ENCODE measurements around the gene PSMD11.
"Not testable (repeated sequence)": the region's sequence is repeated elsewhere in the genome, so short reads cannot be mapped to it uniquely, and the experiment has no call there.

PSMD11 gene

GRCh38 chr17:32445971-32446370 is 1.7 kb downstream of the PSMD11 start:
- peaks cover 3% of the 10 kb centered on the region for H3K27me3 ChIP-seq (ENCODE audit: insufficient read depth, low read length, poor library complexity)
- no peaks in the 10 kb centered on the region for H3K9me3 ChIP-seq (ENCODE audit: insufficient read depth, low read length, severe bottlenecking)
- peak overlapping the region; percentile 60; the same call in 1 of the 2 replicates for H3K27ac ChIP-seq (ENCODE audit: low read length)
- peak overlapping the region; percentile 92 for H3K4me2 ChIP-seq (ENCODE audit: insufficient read depth, low read length)
- H4K20me1 ChIP-seq (ENCODE audit: insufficient read depth, low read length), result peaks cover 24% of the 10 kb centered on the region; the same call in 1 of the 2 replicates
- peaks cover 68% of the 10 kb centered on the region for H3K79me2 ChIP-seq (ENCODE audit: insufficient read depth, low read length)
- H3K4me3 ChIP-seq (ENCODE audit: low read depth in 1 of 2, low read length in 2 of 2), result peak overlapping the region; percentile 40 to 70; a peak in 3 of 4 replicates
- no peak for DNase-seq
- H3K36me3 ChIP-seq (ENCODE audit: insufficient read depth, low read length), result peaks cover 56% of the 10 kb centered on the region
- peak overlapping the region; percentile 84 for H3K9ac ChIP-seq (ENCODE audit: low read depth, low read length)
- H2AFZ ChIP-seq (ENCODE audit: low read depth, low read length), result no peak overlapping the region
- no peak for ATAC-seq (ENCODE audit: insufficient read depth, low read depth)
- H3K4me1 ChIP-seq (ENCODE audit: insufficient read depth, low read length), result peaks cover 32% of the 10 kb centered on the region
- TF ChIP-seq EZH2 (IDR thresholded peaks at IDR 0.05; ENCODE audit: borderline replicate concordance, low read depth, low read length, severe bottlenecking), result no peak
- TF ChIP-seq CTCF (IDR thresholded peaks at IDR 0.05; ENCODE audit: borderline replicate concordance, extremely low read depth, low read length, poor library complexity, severe bottlenecking), result no peak

DNA sequence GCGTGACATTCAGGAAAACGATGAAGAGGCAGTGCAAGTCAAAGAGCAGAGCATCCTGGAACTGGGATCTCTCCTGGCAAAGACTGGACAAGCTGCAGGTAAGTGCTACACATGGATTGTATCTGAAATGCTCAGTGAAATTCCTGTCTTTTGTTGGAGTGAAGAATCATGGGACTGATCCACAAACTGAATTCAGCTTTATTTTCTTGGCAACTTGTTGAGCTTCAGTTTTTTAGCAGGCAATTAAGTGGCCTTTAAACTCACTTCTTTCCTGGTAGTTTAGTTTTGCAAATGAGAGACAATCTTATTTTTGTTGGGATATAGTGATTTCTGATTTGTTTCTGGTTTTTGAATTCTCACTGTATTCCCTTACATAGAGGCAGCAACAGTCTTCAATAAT is 2.6 kb downstream of the PSMD11 start:
- Histone ChIP-seq H3K36me3 (ENCODE audit: insufficient read depth, low read length) (peaks cover 66% of the 10 kb centered on the region), H4K20me1 (ENCODE audit: insufficient read depth, low read length) (peaks cover 32% of the 10 kb centered on the region; the same call in 1 of the 2 replicates), H3K79me2 (ENCODE audit: insufficient read depth, low read length) (peaks cover 78% of the 10 kb centered on the region), H3K4me2 (ENCODE audit: insufficient read depth, low read length) (peak overlapping the region; percentile 92; the same call in 1 of the 2 replicates), H3K27ac (ENCODE audit: low read length) (no peak overlapping the region), H3K4me1 (ENCODE audit: insufficient read depth, low read length) (peaks cover 32% of the 10 kb centered on the region), H3K9ac (ENCODE audit: low read depth, low read length) (peak overlapping the region; percentile 18), H3K27me3 (ENCODE audit: insufficient read depth, low read length, poor library complexity) (peaks cover under 1% of the 10 kb centered on the region), H2AFZ (ENCODE audit: low read depth, low read length) (no peak overlapping the region), H3K4me3 (ENCODE audit: low read depth in 1 of 2, low read length in 2 of 2) (0 out of 4 replicates have a peak overlapping the region, but pooled peaks of 1 of the 2 experiments have one; percentile 20), H3K9me3 (ENCODE audit: insufficient read depth, low read length, severe bottlenecking) (no peaks in the 10 kb centered on the region)
- TF ChIP-seq CTCF (IDR thresholded peaks at IDR 0.05; ENCODE audit: borderline replicate concordance, extremely low read depth, low read length, poor library complexity, severe bottlenecking) (no peak), EZH2 (IDR thresholded peaks at IDR 0.05; ENCODE audit: borderline replicate concordance, low read depth, low read length, severe bottlenecking) (no peak)
- ATAC-seq (ENCODE audit: insufficient read depth, low read depth) (no peak), DNase-seq (no peak)

DNA sequence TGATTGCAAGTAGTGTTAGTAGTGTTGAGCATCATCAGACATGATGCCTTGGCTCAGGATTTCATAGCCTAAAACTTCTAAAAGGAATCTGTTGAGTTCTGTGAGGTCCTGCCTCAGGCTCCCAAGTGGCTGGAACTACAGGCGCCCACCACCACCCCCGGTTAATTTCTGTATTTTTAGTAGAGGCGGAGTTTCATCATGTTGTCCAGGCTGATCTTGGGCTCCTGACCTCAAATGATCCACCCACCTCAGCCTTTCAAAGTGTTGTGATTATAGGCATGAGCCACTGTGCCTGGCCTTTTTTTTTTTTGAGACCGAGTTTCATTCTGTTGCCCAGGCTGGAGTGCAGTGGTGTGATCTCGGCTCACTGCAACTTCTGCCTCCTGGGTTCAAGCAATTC is 5.7 kb downstream of the PSMD11 start:
- peaks cover 95% of the 10 kb centered on the region for H3K36me3 ChIP-seq (ENCODE audit: insufficient read depth, low read length)
- no peak overlapping the region for H3K4me3 ChIP-seq (ENCODE audit: low read depth in 1 of 2, low read length in 2 of 2)
- H3K9ac ChIP-seq (ENCODE audit: low read depth, low read length), result no peak overlapping the region
- DNase-seq (no peak), ATAC-seq (ENCODE audit: insufficient read depth, low read depth) (no peak)
- no peaks in the 10 kb centered on the region for H3K9me3 ChIP-seq (ENCODE audit: insufficient read depth, low read length, severe bottlenecking)
- no peak overlapping the region for H3K4me2 ChIP-seq (ENCODE audit: insufficient read depth, low read length)
- peaks cover 25% of the 10 kb centered on the region for H3K4me1 ChIP-seq (ENCODE audit: insufficient read depth, low read length)
- H3K79me2 ChIP-seq (ENCODE audit: insufficient read depth, low read length), result peaks cover 99% of the 10 kb centered on the region
- no peak overlapping the region for H3K27ac ChIP-seq (ENCODE audit: low read length)
- no peaks in the 10 kb centered on the region for H3K27me3 ChIP-seq (ENCODE audit: insufficient read depth, low read length, poor library complexity)
- TF ChIP-seq CTCF (IDR thresholded peaks at IDR 0.05; ENCODE audit: borderline replicate concordance, extremely low read depth, low read length, poor library complexity, severe bottlenecking) (no peak), EZH2 (IDR thresholded peaks at IDR 0.05; ENCODE audit: borderline replicate concordance, low read depth, low read length, severe bottlenecking) (no peak)
- H2AFZ ChIP-seq (ENCODE audit: low read depth, low read length), result no peak overlapping the region
- H4K20me1 ChIP-seq (ENCODE audit: insufficient read depth, low read length), result peaks cover 41% of the 10 kb centered on the region; the same call in 1 of the 2 replicates

DNA sequence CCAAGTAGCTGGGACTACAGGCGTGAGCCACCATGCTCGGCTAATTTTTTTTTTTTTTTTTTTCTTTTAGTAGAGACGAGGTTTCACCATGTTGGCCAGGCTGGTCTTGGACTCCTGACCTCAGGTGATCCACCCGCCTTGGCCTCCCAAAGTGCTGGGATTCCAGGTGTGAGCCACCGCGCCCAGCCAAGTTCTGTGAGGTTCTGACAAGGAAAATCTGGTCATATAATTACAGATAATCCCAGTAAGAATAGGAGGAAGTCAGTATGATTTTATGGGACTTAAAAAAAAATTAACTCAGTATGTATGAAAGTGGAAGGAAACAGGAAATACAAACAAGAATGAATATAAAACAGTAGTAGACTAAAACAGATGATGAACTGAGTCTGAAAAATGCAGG is 6.1 kb downstream of the PSMD11 start:
- not testable (repeated sequence) for H3K27ac ChIP-seq (ENCODE audit: low read length); ATAC-seq (ENCODE audit: insufficient read depth, low read depth); DNase-seq; H3K4me2 ChIP-seq (ENCODE audit: insufficient read depth, low read length); H2AFZ ChIP-seq (ENCODE audit: low read depth, low read length); H3K9ac ChIP-seq (ENCODE audit: low read depth, low read length); H3K27me3 ChIP-seq (ENCODE audit: insufficient read depth, low read length, poor library complexity); H3K4me3 ChIP-seq (ENCODE audit: low read depth in 1 of 2, low read length in 2 of 2); H3K9me3 ChIP-seq (ENCODE audit: insufficient read depth, low read length, severe bottlenecking)
- Histone ChIP-seq H4K20me1 (ENCODE audit: insufficient read depth, low read length) (peaks cover 38% of the 10 kb centered on the region; the same call in 1 of the 2 replicates), H3K4me1 (ENCODE audit: insufficient read depth, low read length) (peaks cover 25% of the 10 kb centered on the region), H3K36me3 (ENCODE audit: insufficient read depth, low read length) (peaks cover 96% of the 10 kb centered on the region), H3K79me2 (ENCODE audit: insufficient read depth, low read length) (peaks cover 99% of the 10 kb centered on the region)
